ENCODE measurements around the gene CRIP1. TPM values are rescaled to one million over a fixed set of nuclear protein-coding genes. Genes with fewer than 3 reads are reported as not detected.

The CRIP1 gene
- polyA plus RNA-seq, 1 experiment, result 0.74 TPM

GRCh38 chr14:105534586-105534985, 47.9 kb downstream of the CRIP1 start:
- TF ChIP-seq CTCF (IDR thresholded peaks at IDR 0.05; ENCODE audit: low read depth, low read length), result no peak
- no peaks in the 10 kb centered on the region for H3K9me3 ChIP-seq (ENCODE audit: control insufficient read depth, insufficient read depth, low read length)
- no peak overlapping the region for H3K4me3 ChIP-seq (ENCODE audit: low read depth, low read length)
- no peak for DNase-seq (ENCODE audit: low read depth, low spot score)
- H3K27me3 ChIP-seq (ENCODE audit: control insufficient read depth, insufficient read depth, low read length), result peaks cover 20% of the 10 kb centered on the region
- ChIA-PET CTCF (no interaction called here), POLR2A (interaction anchor here (0.7 kb wide), 1 partner anchor 175 kb away, joined by 3 read pairs; no protein-coding TSS in a partner anchor)
- no peak overlapping the region for H3K27ac ChIP-seq (ENCODE audit: low read depth, low read length)

- Histone ChIP-seq H3K27ac (ENCODE audit: low read depth, low read length) (no peak overlapping the region), H3K4me3 (ENCODE audit: low read depth, low read length) (no peak overlapping the region), H3K27me3 (ENCODE audit: control insufficient read depth, insufficient read depth, low read length) (peaks cover 20% of the 10 kb centered on the region), H3K9me3 (ENCODE audit: control insufficient read depth, insufficient read depth, low read length) (no peaks in the 10 kb centered on the region; the same call in 1 of the 2 replicates)
- ChIA-PET POLR2A (no interaction called here), CTCF (interaction anchor here (2.0 kb wide), 1 partner anchor 7 kb away, joined by 13 read pairs; no protein-coding TSS in a partner anchor)
- DNase-seq (ENCODE audit: low read depth, low spot score), result no peak
- TF ChIP-seq CTCF (IDR thresholded peaks at IDR 0.05; ENCODE audit: low read depth, low read length), result no peak
These were observed 49.4 kb downstream of the CRIP1 start for GRCh38 chr14:105536051-105536450.

- Histone ChIP-seq H3K4me3 (ENCODE audit: low read depth, low read length) (no peak overlapping the region), H3K27me3 (ENCODE audit: control insufficient read depth, insufficient read depth, low read length) (peaks cover 20% of the 10 kb centered on the region), H3K27ac (ENCODE audit: low read depth, low read length) (no peak overlapping the region), H3K9me3 (ENCODE audit: control insufficient read depth, insufficient read depth, low read length) (no peaks in the 10 kb centered on the region; the same call in 1 of the 2 replicates)
- no peak for DNase-seq (ENCODE audit: low read depth, low spot score)
- ChIA-PET CTCF (interaction anchor here (0.6 to 2.0 kb wide), 4 partner anchors 8 to 170 kb away, joined by 3 to 13 read pairs (median 5); no protein-coding TSS in a partner anchor), POLR2A (no interaction called here)
- TF ChIP-seq CTCF (IDR thresholded peaks at IDR 0.05; ENCODE audit: low read depth, low read length), result no peak
These were observed 50.2 kb downstream of the CRIP1 start for GRCh38 chr14:105536691-105537579.

GRCh38 chr14:105537580-105538474, 51.1 kb downstream of the CRIP1 start:
- Histone ChIP-seq H3K9me3 (ENCODE audit: control insufficient read depth, insufficient read depth, low read length) (no peaks in the 10 kb centered on the region; the same call in 1 of the 2 replicates), H3K27me3 (ENCODE audit: control insufficient read depth, insufficient read depth, low read length) (peaks cover 20% of the 10 kb centered on the region), H3K4me3 (ENCODE audit: low read depth, low read length) (no peak overlapping the region), H3K27ac (ENCODE audit: low read depth, low read length) (no peak overlapping the region)
- POLR2A ChIA-PET, result no interaction called here
- CTCF ChIA-PET, result interaction anchor here (0.9 to 2.0 kb wide), 5 partner anchors 9 to 171 kb away, joined by 3 to 13 read pairs (median 3); no protein-coding TSS in a partner anchor
- TF ChIP-seq CTCF (IDR thresholded peaks at IDR 0.05; ENCODE audit: low read depth, low read length), result peak; percentile 86
- DNase-seq (ENCODE audit: low read depth, low spot score), result no peak

Other genes starting within 250 kb of the CRIP1 start
- 27.3 and 32.0 TPM in 2 replicates for gene BTBD6, start 238.4 kb upstream of the CRIP1 start, polyA plus RNA-seq (2011; rRNA removed)
- 6.3 and 8.1 TPM in 2 replicates for gene BRF1, start 185.9 kb upstream of the CRIP1 start, polyA plus RNA-seq (2011; rRNA removed)
- gene PACS2, start 172.1 kb upstream of the CRIP1 start, polyA plus RNA-seq (2011; rRNA removed), result 13.0 and 16.1 TPM in 2 replicates
- gene TEX22, start 88.3 kb upstream of the CRIP1 start, polyA plus RNA-seq (2011; rRNA removed), result 0.05 and 0.14 TPM in 2 replicates
- 36.0 and 48.0 TPM in 2 replicates for gene MTA1, start 67.1 kb upstream of the CRIP1 start, polyA plus RNA-seq (2011; rRNA removed)
- gene CRIP2, start 12.1 kb upstream of the CRIP1 start, polyA plus RNA-seq (2011; rRNA removed), result 28.2 and 43.8 TPM in 2 replicates
- gene TEDC1, start 4.4 kb downstream of the CRIP1 start, polyA plus RNA-seq (2011; rRNA removed), result 1.7 and 1.9 TPM in 2 replicates
- gene TMEM121, start 39.7 kb downstream of the CRIP1 start, polyA plus RNA-seq (2011; rRNA removed), result 1.5 and 2.0 TPM in 2 replicates